Keratinocyte (primary cell): ENCODE data around the gene MYO1D.

Source experiments
- CTCF ChIP-seq, 3 experiments: IDR thresholded peaks in 1 of 3; conservative IDR thresholded peaks in 1 of 3; optimal IDR thresholded peaks in 1 of 3; 2 replicates in 2 of 3; 3 replicates in 1 of 3; pipeline versions ENCODE3 to v1.5.1; 2011; ENCODE audit warnings: low read length in 3 of 3, mild to moderate bottlenecking in 3 of 3, moderate library complexity in 2 of 3, control low read depth in 1 of 3, inconsistent platforms in 1 of 3; ENCODE audit not compliant: insufficient read depth in 2 of 3; ENCODE audit errors: extremely low read depth in 1 of 3
- EZH2 ChIP-seq: IDR thresholded peaks from one replicate; pipeline ENCODE4 v1.6.1; 2012; ENCODE audit warnings: inconsistent platforms, mild to moderate bottlenecking, low read length, moderate library complexity

- TF ChIP-seq CTCF (optimal IDR thresholded peaks at IDR 0.05 in 1 of 3, IDR thresholded peaks at IDR 0.05 in 1 of 3, conservative IDR thresholded peaks at IDR 0.05 in 1 of 3; ENCODE audit: extremely low read depth in 1 of 3, insufficient read depth in 2 of 3, low read length in 3 of 3) (peak in 2 of 3 experiments; percentile 77 to 91), EZH2 (no peak)
These were observed 432.4 kb downstream of the MYO1D start, which contains the start of gene PSMD11 for GRCh38 chr17:32444301-32445073.
